B cell (primary cell): ENCODE data around the gene ESYT3. TPM values are rescaled to one million over a fixed set of nuclear protein-coding genes. Genes with fewer than 3 reads are reported as not detected.

Experiments
- ATAC-seq: fragments of 200-7000 bp; cut with Tn5 transposase; one replicate; pipeline ENCODE4 v1.10.0; 2021; ENCODE audit warnings: low read depth, mild to moderate bottlenecking, moderate number of reproducible peaks, moderate library complexity
- CTCF ChIA-PET: fragments of 350-600 bp; sonication (Branson Sonifier 250); formaldehyde crosslinking; loops from one replicate; lab custom pipeline; 2021; ENCODE audit warnings: antibody characterized with exemption, inconsistent platforms; lab: Charles Lee
- POLR2A ChIA-PET: fragments of 350-600 bp; sonication (Branson Sonifier 250); formaldehyde crosslinking; loops from one replicate; lab custom pipeline; 2021; ENCODE audit warnings: antibody characterized with exemption; lab: Charles Lee
- DNase-seq: peaks from one replicate; pipeline ENCODE4 v3.0.0; 2013
- H2AFZ ChIP-seq: 2 replicates; pipeline ENCODE4 v1.6.1; 2012; ENCODE audit warnings: mild to moderate bottlenecking, low read depth, low read length; ENCODE audit not compliant: insufficient read depth, poor library complexity, severe bottlenecking
- H3K27ac ChIP-seq, 2 donors: 1 replicate in 1 of 2; 2 replicates in 1 of 2; pipeline ENCODE4 v1.5.1; 2012 to 2013; ENCODE audit warnings: low read length in 2 of 2, mild to moderate bottlenecking in 2 of 2, moderate library complexity in 1 of 2
- H3K27me3 ChIP-seq, 4 experiments: fragments of 200-600 bp in 1 of 4; sonication (generic) in 1 of 4; replicated peaks in 1 of 4; 1 replicate in 2 of 4; 2 replicates in 2 of 4; pipeline versions ENCODE4 v1.6.1 to v1.7.0; 2013 to 2016; ENCODE audit warnings: low read length in 3 of 4, mild to moderate bottlenecking in 2 of 4, mixed read lengths in 1 of 4, moderate library complexity in 1 of 4; ENCODE audit not compliant: insufficient read depth in 4 of 4, control insufficient read depth in 3 of 4; ENCODE audit errors: control extremely low read depth in 1 of 4
- H3K36me3 ChIP-seq, 2 experiments: replicated peaks in 1 of 2; 1 replicate in 1 of 2; 2 replicates in 1 of 2; pipeline versions ENCODE4 v1.6.1 to v1.7.1; 2013; ENCODE audit warnings: low read length in 1 of 2; ENCODE audit not compliant: insufficient read depth in 2 of 2, control insufficient read depth in 1 of 2; ENCODE audit errors: control extremely low read depth in 1 of 2, extremely low read depth in 1 of 2
- H3K4me1 ChIP-seq, 2 donors: fragments of 200-600 bp in 1 of 2; sonication (generic) in 1 of 2; 1 replicate in 1 of 2; 2 replicates in 1 of 2; pipeline versions ENCODE4 v1.5.1 to v1.6.1; 2013 to 2017; ENCODE audit warnings: low read length in 2 of 2; ENCODE audit not compliant: control insufficient read depth in 2 of 2, insufficient read depth in 2 of 2
- H3K4me2 ChIP-seq: replicated peaks from 2 replicates; pipeline ENCODE3; 2012; ENCODE audit warnings: mild to moderate bottlenecking, low read depth, low read length; ENCODE audit not compliant: poor library complexity, severe bottlenecking
- H3K4me3 ChIP-seq, 5 experiments: fragments of 200-600 bp in 1 of 5; sonication (generic) in 1 of 5; 1 replicate in 3 of 5; 2 replicates in 2 of 5; pipeline versions ENCODE4 v1.5.1 to v1.7.0; 2011 to 2016; ENCODE audit warnings: low read length in 4 of 5, mild to moderate bottlenecking in 4 of 5, low read depth in 2 of 5, control low read depth in 1 of 5, moderate library complexity in 1 of 5; ENCODE audit not compliant: insufficient read depth in 1 of 5; ENCODE audit errors: control extremely low read depth in 1 of 5, extremely low read depth in 1 of 5
- H3K79me2 ChIP-seq: fragments of 200-600 bp; sonication (generic); one replicate; pipeline ENCODE4 v1.6.0; 2016; ENCODE audit warnings: low read length; ENCODE audit not compliant: control insufficient read depth, insufficient read depth
- H3K9ac ChIP-seq: fragments of 200-600 bp; sonication (generic); 2 replicates; pipeline ENCODE4 v1.6.1; 2017; ENCODE audit warnings: mild to moderate bottlenecking, low read length, moderate library complexity
- H3K9me3 ChIP-seq, 3 donors: one replicate each; pipeline versions ENCODE4 v1.6.1 to v1.7.1; 2013; ENCODE audit warnings: low read length in 2 of 3; ENCODE audit not compliant: control insufficient read depth in 2 of 3, insufficient read depth in 1 of 3; ENCODE audit errors: control extremely low read depth in 1 of 3
- H4K20me1 ChIP-seq: 2 replicates; pipeline ENCODE4 v1.6.0; 2012; ENCODE audit warnings: mild to moderate bottlenecking, low read length; ENCODE audit not compliant: insufficient read depth, control insufficient read depth, poor library complexity, severe bottlenecking
- H3K27ac Mint-ChIP-seq: one replicate; pipeline ENCODE4 v1.8.0; 2021; ENCODE audit warnings: mixed read lengths
- H3K27me3 Mint-ChIP-seq: one replicate; pipeline ENCODE4 v1.8.0; 2021; ENCODE audit warnings: mixed read lengths
- H3K4me1 Mint-ChIP-seq: one replicate; pipeline ENCODE4 v1.8.0; 2021; ENCODE audit warnings: mixed read lengths
- H3K4me3 Mint-ChIP-seq: one replicate; pipeline ENCODE4 v1.8.0; 2021; ENCODE audit warnings: mixed read lengths
- H3K9me3 Mint-ChIP-seq: one replicate; pipeline ENCODE4 v1.8.0; 2022; ENCODE audit warnings: mixed read lengths; ENCODE audit not compliant: insufficient read depth
- CTCF ChIP-seq: fragments of 200-600 bp; IDR thresholded peaks from one replicate; pipeline ENCODE4 v1.8.0; 2022; ENCODE audit warnings: antibody characterized with exemption, mild to moderate bottlenecking
- EZH2 ChIP-seq: IDR thresholded peaks from 2 replicates; pipeline ENCODE4 v1.6.1; 2012; ENCODE audit warnings: borderline replicate concordance, low read depth, mild to moderate bottlenecking, moderate library complexity, low read length; ENCODE audit not compliant: insufficient read depth, poor library complexity, severe bottlenecking
- WGBS: methylation state at CpG from one replicate; pipeline ENCODE4 v1.1.5; 2013; ENCODE audit warnings: missing lambda C conversion rate; ENCODE audit not compliant: insufficient coverage; 5-methylcytosine and 5-hydroxymethylcytosine counted together
- intact Hi-C: fragments of 100-400 bp; cut with micrococcal nuclease; formaldehyde crosslinking; loops from one replicate; pipeline ENCODE4 v1.10.0; 2022
- polyA plus RNA-seq: library from polyadenylated mRNA; depleted of rRNA; stranded (reverse); fragments of >200 nt; gene quantifications from 2 replicates; pipeline ENCODE4 v1.2.3, GENCODE V29; 2012
- total RNA-seq, 2 donors: library from RNA; stranded (reverse); fragments of 120-200 nt in 1 of 2; gene quantifications; 1 replicate in 1 of 2; 2 replicates in 1 of 2; pipeline versions ENCODE4 v1.2.3 to v1.2.4, GENCODE V29; 2013 to 2022

Gene ESYT3
- total and polyA plus RNA-seq, 2 donors (not counting 1 experiment from before 2014, with no cell fraction given), result not detected

- H3K4me1 ChIP-seq, result no peaks in the 10 kb centered on the region
- no CpG with 5 or more reads among the region's 3 CpGs for WGBS
- Mint-ChIP-seq H3K9me3 (no peaks in the 10 kb centered on the region), H3K27me3 (peaks cover 23% of the 10 kb centered on the region), H3K4me1 (no peaks in the 10 kb centered on the region), H3K4me3 (no peak overlapping the region), H3K27ac (no peak overlapping the region)
- no peak for TF ChIP-seq CTCF
- TF ChIP-seq EZH2, result no peak
- H3K4me3 ChIP-seq, result no peak overlapping the region
- CTCF ChIA-PET, result no interaction called here
- no peak for ATAC-seq
- H3K79me2 ChIP-seq, result no peaks in the 10 kb centered on the region
- POLR2A ChIA-PET, result no interaction called here
- intact Hi-C loops, result no loop called here
- DNase-seq, result no peak
- H3K27ac ChIP-seq, result no peak overlapping the region
- H2AFZ ChIP-seq, result no peak overlapping the region
- H3K9me3 ChIP-seq, result no peaks in the 10 kb centered on the region
- no peak overlapping the region for H3K9ac ChIP-seq
- H3K27me3 ChIP-seq, result no peaks in the 10 kb centered on the region
- no peaks in the 10 kb centered on the region for H3K36me3 ChIP-seq
- H3K4me2 ChIP-seq, result no peak overlapping the region
- no peaks in the 10 kb centered on the region for H4K20me1 ChIP-seq
Measured at GRCh38 chr3:138449490-138449889, 15.1 kb downstream of the ESYT3 start.

DNA sequence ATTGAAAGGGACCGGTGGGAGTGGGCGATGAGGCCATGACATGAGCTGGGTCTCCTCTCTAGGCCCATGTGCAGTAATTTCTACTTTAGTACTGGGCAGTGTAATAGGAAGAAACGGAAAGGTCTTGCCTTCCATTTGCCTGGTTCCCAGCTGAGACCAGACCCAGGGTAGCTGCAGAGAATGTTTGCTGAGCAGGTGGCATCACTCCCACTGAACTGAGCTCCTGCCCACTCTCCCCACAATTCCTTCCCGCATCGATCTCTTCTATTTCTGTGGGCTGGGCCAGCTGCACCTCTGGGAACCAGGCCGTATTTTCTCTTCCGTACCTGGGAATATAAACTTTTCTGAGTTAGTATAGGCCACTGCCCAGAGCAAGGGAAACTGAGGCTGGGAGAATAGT is 15.8 kb downstream of the ESYT3 start:
- no peak overlapping the region for H3K27ac Mint-ChIP-seq
- Histone ChIP-seq H3K27ac (no peak overlapping the region), H3K36me3 (no peaks in the 10 kb centered on the region), H3K9me3 (no peaks in the 10 kb centered on the region), H3K9ac (no peak overlapping the region), H3K79me2 (no peaks in the 10 kb centered on the region), H3K27me3 (no peaks in the 10 kb centered on the region), H3K4me1 (no peaks in the 10 kb centered on the region), H3K4me3 (no peak overlapping the region), H4K20me1 (no peaks in the 10 kb centered on the region), H2AFZ (no peak overlapping the region), H3K4me2 (no peak overlapping the region)
- no peak for TF ChIP-seq EZH2
- no peak for TF ChIP-seq CTCF
- no peak for DNase-seq
- CTCF ChIA-PET, result no interaction called here
- H3K4me1 Mint-ChIP-seq, result no peaks in the 10 kb centered on the region
- peaks cover 25% of the 10 kb centered on the region for H3K27me3 Mint-ChIP-seq
- 97% methylated on average over 5 of the region's 7 CpGs for WGBS
- no peaks in the 10 kb centered on the region for H3K9me3 Mint-ChIP-seq
- intact Hi-C loops, result no loop called here
- no peak overlapping the region for H3K4me3 Mint-ChIP-seq
- no peak for ATAC-seq
- POLR2A ChIA-PET, result no interaction called here
